Measurements from ENCODE around the gene KCNQ2. TPM values are rescaled to one million over a fixed set of nuclear protein-coding genes. Genes with fewer than 3 reads are reported as not detected.

The KCNQ2 gene
- total RNA-seq, 1 experiment from 2014 or later: not detected

GRCh38 chr20:63412889-63413288 lies 59.6 kb downstream of the KCNQ2 start:
- Histone ChIP-seq H3K4me3 (no peak overlapping the region), H3K79me2 (ENCODE audit: low read depth) (no peaks in the 10 kb centered on the region), H3K4me2 (no peak overlapping the region), H3F3A (ENCODE audit: insufficient read depth, low read depth) (no peaks in the 10 kb centered on the region), H3K27me3 (ENCODE audit: insufficient read depth, low read depth) (peaks cover 93% of the 10 kb centered on the region), H3K27ac (no peak overlapping the region), H3K9me2 (ENCODE audit: insufficient read depth) (no peaks in the 10 kb centered on the region), H4K20me1 (ENCODE audit: insufficient read depth) (peaks cover 3% of the 10 kb centered on the region; the same call in 1 of the 2 replicates), H3K4me1 (replicated peaks; ENCODE audit: insufficient read depth) (no peaks in the 10 kb centered on the region), H3K36me3 (ENCODE audit: low read depth) (no peaks in the 10 kb centered on the region), H2AFZ (no peak overlapping the region), H3K9me3 (ENCODE audit: insufficient read depth, low read depth) (no peaks in the 10 kb centered on the region)
- intact Hi-C loops (cut with micrococcal nuclease; ENCODE audit: unreplicated experiment): no loop called here
- TF ChIP-seq CTCF (conservative IDR thresholded peaks at IDR 0.05) (no peak), EZH2 (IDR thresholded peaks at IDR 0.05; ENCODE audit: low read depth) (no peak)
- no peak for DNase-seq
- ChIA-PET POLR2A (ENCODE audit: unreplicated experiment) (no interaction called here), CTCF (no interaction called here)
- BruUV-seq (replicated peaks): no TSS peak

- H3K27me3 ChIP-seq (ENCODE audit: insufficient read depth, low read depth): peaks cover 93% of the 10 kb centered on the region
- H3K79me2 ChIP-seq (ENCODE audit: low read depth): no peaks in the 10 kb centered on the region
- no peak for TF ChIP-seq CTCF (conservative IDR thresholded peaks at IDR 0.05)
- TF ChIP-seq EZH2 (IDR thresholded peaks at IDR 0.05; ENCODE audit: low read depth): no peak
- no peaks in the 10 kb centered on the region for H3F3A ChIP-seq (ENCODE audit: insufficient read depth, low read depth)
- no peaks in the 10 kb centered on the region for H3K9me2 ChIP-seq (ENCODE audit: insufficient read depth)
- ChIA-PET CTCF (no interaction called here), POLR2A (ENCODE audit: unreplicated experiment) (interaction anchor here (0.7 kb wide), 1 partner anchor 281 kb away, joined by 3 read pairs; no protein-coding TSS in a partner anchor)
- H3K36me3 ChIP-seq (ENCODE audit: low read depth): no peaks in the 10 kb centered on the region
- no peak overlapping the region for H3K4me3 ChIP-seq
- intact Hi-C loops (cut with micrococcal nuclease; ENCODE audit: unreplicated experiment): no loop called here
- no peaks in the 10 kb centered on the region for H3K9me3 ChIP-seq (ENCODE audit: insufficient read depth, low read depth)
- H2AFZ ChIP-seq: no peak overlapping the region
- no peak overlapping the region for H3K27ac ChIP-seq
- H4K20me1 ChIP-seq (ENCODE audit: insufficient read depth): peaks cover 3% of the 10 kb centered on the region; the same call in 1 of the 2 replicates
- BruUV-seq (replicated peaks): no TSS peak
- no peak for DNase-seq
- no peaks in the 10 kb centered on the region for H3K4me1 ChIP-seq (replicated peaks; ENCODE audit: insufficient read depth)
- no peak overlapping the region for H3K4me2 ChIP-seq
These were observed 60.4 kb downstream of the KCNQ2 start for GRCh38 chr20:63411898-63412631.

GRCh38 chr20:63411151-63411897 lies 61.1 kb downstream of the KCNQ2 start:
- H3K9me2 ChIP-seq (ENCODE audit: insufficient read depth): no peaks in the 10 kb centered on the region
- ChIA-PET POLR2A (ENCODE audit: unreplicated experiment) (interaction anchor here (0.6 kb wide), 1 partner anchor 652 kb away, joined by 3 read pairs; the partner anchor contains the start of gene TCEA2), CTCF (no interaction called here)
- no peak for TF ChIP-seq EZH2 (IDR thresholded peaks at IDR 0.05; ENCODE audit: low read depth)
- H3K36me3 ChIP-seq (ENCODE audit: low read depth): no peaks in the 10 kb centered on the region
- no peak overlapping the region for H3K27ac ChIP-seq
- H4K20me1 ChIP-seq (ENCODE audit: insufficient read depth): peaks cover 3% of the 10 kb centered on the region; the same call in 1 of the 2 replicates
- peaks cover 93% of the 10 kb centered on the region for H3K27me3 ChIP-seq (ENCODE audit: insufficient read depth, low read depth)
- H3F3A ChIP-seq (ENCODE audit: insufficient read depth, low read depth): no peaks in the 10 kb centered on the region
- H3K79me2 ChIP-seq (ENCODE audit: low read depth): no peaks in the 10 kb centered on the region
- no peaks in the 10 kb centered on the region for H3K9me3 ChIP-seq (ENCODE audit: insufficient read depth, low read depth)
- H2AFZ ChIP-seq: no peak overlapping the region
- no peak for DNase-seq
- BruUV-seq (replicated peaks): no TSS peak
- H3K4me2 ChIP-seq: no peak overlapping the region
- intact Hi-C loops (cut with micrococcal nuclease; ENCODE audit: unreplicated experiment): no loop called here
- H3K4me3 ChIP-seq: no peak overlapping the region
- no peaks in the 10 kb centered on the region for H3K4me1 ChIP-seq (replicated peaks; ENCODE audit: insufficient read depth)
